HG03575 (cell line): ENCODE measurements around the gene LRRC27.

ENCODE experiments used
- ATAC-seq: cut with Tn5 transposase; IDR thresholded peaks from one replicate; pipeline ENCODE4 v1.9.1; 2021; ENCODE audit not compliant: unreplicated experiment, insufficient number of reproducible peaks, low FRiP score; ENCODE audit errors: extremely low read depth

The LRRC27 gene

DNA sequence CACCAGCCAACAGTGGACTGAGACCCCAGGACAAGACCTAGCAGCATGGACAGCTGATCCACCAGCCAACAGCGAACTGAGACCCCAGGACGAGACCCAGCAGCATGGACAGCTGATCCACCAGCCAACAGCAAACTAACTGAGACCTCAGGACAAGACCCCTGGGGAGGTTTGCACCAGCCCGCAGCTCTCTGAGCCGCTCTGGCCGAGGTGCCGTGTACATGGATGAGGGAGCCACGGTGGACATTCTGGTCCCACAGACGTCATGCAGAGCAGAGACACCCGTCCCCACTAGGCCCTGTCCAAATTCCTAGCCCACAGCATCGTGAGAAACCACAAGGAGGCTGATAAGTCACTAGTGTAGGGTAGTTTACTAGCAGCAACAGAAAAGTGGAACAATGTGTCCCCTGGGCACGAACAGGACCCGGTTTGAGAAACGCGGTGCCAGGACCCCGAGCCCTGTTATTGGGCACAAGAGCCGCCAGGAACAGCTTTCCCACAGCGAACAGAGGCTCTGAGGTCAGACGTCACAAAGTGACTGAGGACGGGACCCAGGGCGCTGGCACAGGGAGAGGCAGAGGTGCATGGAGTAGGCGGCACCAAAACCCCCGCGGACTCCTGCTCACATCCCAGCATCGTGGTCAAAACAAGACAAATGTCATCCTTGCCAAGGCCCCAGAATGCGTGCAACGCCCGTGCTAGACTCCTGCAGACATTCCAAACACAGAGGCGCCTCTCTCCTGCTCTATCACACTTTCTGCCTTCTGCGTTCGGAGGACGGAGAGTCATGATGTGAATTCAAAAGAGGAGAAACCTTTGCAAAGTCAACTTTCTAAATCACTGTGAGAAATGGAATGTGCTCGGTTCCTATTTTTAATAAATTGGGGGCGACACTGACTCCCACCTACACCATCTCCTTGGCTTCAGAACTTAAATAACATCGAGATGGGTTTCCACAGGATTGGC is 32.3 kb upstream of the LRRC27 start:
- no peak for ATAC-seq

GRCh38 chr10:132300582-132300981 is 31.4 kb upstream of the LRRC27 start:
- no peak for ATAC-seq

DNA sequence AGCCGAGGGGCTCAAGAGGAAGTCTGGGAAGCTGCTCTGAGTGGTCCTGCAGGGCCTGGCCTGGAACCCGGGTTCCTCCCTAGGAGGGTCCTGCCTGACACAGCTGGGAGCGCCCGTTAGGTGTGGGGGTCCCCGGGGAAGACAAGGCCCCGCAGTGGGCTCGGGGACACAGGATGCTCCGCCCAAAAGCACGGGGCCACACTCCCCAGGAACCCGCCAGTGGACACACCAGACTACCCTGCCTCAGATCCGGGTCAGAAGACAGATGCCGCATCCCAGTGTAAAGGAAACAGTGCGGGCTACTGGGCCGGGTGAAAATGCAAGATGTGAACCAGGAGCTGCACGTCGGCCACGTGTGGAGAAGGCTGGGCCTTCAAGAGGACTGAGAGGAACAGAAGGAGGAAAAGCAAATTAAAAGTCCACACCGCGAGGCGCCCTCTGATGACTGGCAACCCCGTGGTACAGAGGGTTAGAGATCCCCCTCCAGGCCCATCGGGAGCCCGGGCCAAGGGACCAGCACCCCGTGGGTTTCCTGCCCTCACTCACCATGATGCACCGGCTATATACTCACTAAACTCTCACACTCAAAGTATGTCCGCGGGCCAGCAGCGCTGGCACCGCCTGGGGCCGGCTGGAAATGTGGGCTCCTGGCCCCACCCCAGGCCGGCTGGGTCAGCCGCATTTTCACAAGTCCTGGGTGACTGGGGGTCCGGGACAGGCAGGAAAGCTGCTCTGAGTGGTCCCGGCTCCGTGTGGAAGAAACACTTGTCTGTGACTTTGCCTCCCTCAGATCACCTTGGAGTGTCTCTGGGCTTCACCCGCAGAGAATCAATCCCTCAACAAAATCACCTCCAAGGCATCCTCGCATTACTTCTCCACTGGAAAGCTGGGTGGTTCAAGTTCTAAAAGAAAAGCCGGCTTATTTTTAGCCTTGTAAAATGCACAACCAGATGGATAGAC is 30.3 kb upstream of the LRRC27 start:
- ATAC-seq, result no peak

- ATAC-seq, result no peak
These were observed 29.3 kb upstream of the LRRC27 start for GRCh38 chr10:132302421-132303310.

GRCh38 chr10:132303361-132304115 is 28.5 kb upstream of the LRRC27 start:
- no peak for ATAC-seq

DNA sequence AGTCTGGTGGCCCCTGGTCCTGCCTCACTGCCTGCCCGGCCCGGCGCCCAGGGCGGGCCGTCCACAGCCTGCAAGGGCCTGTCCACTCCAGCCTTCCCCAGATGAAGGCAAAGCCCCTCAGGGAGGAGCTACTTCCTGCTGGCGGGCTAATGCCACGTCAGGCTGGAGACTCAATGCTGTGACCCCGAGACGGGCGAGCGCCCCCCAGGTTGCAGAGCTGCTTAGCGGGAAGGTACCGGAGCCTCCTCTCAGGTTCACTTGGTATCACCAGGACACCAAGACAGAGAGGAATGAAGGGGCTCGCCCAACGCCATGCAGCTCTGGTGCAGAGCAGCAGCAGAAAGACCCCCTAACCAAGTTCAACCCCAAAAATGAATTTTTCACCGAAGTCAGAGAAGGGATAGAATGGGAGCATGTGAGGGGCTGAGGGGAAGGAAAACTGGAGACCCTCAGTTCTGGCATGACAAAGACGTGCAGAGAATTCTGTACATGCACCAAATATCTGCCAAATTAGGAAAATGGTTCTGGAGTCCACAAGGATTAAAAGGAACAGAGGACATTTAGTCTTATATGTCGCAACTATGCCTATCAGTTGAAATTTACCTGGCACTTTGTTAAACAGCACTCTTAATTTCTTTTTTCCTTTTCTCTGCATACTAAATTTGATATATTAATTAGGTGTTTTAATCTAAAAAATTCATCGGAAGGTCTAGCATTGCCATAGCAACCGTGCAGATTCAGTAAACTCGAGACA is 27.1 kb upstream of the LRRC27 start:
- no peak for ATAC-seq

GRCh38 chr10:132305654-132306342 is 26.2 kb upstream of the LRRC27 start:
- no peak for ATAC-seq

DNA sequence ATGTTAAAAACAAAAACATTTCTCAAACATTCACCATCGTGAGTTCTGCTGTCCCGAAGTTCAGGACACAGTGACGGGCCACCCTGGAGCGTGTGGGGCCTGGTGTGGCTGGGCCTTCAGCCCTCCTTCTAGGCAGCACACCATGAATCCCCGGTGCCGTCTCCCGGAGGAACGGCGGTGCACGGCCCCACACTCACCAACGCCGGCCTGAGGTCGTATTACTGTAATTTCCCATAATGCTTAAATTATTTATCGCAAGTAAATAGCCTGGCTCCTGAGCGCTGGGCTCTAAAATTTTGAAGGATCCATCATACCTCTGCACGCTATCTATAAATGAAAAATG is 25.7 kb upstream of the LRRC27 start:
- ATAC-seq, result no peak

GRCh38 chr10:132306864-132307751 is 24.9 kb upstream of the LRRC27 start:
- no peak for ATAC-seq

DNA sequence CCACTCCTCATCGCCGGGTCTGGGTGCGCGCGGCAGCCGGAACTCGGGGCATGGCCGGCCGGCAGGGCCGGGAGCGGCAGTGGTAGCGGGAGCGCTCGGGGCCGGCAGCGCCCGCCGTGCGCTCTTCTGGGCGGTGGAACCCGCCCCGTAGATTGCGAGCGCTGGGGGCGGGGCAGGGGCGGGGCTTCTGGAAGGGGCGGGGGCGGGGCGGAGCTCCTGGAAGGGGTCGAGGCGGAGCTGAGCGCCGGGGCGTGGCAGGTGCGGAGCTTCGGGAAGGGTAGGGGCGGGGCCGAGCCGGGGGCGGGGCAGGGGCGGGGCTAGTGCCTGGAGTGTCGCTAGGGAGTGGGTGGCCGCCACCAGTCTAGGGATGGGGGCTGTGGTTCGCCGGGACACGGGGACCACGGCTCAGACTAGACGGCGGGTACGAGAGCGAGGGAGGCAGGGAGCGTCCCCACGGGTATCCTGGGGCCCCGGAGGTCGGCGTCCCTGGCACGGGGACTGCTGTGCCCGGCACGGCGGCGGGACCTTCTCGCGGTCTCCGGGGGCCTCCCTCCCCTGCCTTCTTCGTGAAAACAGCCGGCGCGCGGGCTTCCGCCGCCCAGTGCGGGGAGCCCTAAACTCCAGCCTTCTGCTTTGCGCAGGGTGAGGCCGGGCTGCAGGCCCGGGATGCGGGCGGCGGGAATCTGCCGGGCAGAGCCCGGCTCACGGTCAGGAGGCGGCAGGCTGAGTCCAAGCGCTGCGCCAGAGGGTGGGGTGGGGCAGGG is 24.0 kb upstream of the LRRC27 start, which contains the start of gene STK32C:
STK32C (minus strand) TSS at position 128 of the 764 bp plus-strand sequence; CDS start at position 11, 117 bp downstream.
- no peak for ATAC-seq

DNA sequence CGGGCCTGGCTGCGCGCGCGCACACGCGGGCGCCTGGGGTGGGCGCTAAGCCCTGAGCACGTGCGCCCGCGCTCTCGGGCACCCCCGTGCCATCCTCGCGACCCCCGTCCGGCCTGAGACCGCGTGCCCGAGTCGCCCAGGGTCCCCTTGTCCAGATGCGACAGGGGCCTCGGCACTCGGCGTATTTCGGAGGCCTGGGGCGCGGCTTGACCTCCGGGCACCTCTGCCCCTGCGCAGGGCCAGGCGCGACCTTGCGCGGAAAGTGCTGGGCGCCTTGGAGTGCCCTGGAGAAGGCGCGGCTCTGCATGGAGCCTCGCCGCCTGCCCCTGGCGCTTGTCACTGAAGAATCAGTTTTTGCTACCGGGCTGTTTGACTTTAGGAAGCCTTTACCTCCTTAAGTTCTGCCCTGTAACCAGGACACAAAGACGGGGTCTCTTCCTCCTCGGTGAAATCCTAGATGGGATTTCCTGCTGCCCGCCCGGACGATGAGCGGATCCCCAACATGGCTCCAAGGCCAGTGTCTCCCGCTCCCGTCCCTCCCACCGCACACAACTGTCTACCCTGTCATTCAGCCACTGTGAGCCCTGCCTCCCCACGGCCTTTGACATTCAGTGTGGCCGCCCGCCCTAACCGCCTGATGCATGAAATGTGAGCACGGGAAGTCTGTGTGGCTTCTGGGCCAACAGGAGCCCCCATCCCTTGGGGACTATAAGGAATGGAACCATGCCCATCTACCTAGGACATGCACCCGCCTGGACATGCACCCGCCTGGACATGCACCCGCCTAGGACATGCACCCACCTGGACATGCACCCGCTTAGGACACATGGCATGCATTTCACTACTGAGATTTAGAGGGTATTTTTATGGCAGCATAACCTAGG is 23.2 kb upstream of the LRRC27 start:
- ATAC-seq, result no peak

DNA sequence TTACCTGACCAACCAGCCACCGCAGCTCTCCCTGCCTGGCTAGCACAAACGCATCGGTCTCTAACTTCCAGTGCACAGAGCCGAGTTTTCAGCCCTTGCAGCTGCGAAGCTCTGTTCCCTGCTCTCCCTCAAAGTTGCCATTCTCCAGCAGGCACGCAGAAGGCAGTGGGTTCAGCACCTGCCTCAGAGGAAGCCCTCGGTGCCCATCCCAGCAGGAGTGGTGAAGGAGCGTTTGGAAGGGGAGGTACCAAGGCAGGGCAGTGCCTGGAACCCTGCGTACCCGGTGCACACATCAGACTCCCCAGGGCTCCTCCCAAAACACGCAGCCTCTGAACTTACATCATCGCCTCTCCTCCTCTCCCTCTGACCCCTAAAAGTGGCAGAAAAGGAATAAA is 22.5 kb upstream of the LRRC27 start:
- no peak for ATAC-seq

- ATAC-seq, result no peak
These were observed 22.0 kb upstream of the LRRC27 start for GRCh38 chr10:132309879-132310591.
